ENCODE measurements around the gene SLC22A4.

Gene SLC22A4

DNA sequence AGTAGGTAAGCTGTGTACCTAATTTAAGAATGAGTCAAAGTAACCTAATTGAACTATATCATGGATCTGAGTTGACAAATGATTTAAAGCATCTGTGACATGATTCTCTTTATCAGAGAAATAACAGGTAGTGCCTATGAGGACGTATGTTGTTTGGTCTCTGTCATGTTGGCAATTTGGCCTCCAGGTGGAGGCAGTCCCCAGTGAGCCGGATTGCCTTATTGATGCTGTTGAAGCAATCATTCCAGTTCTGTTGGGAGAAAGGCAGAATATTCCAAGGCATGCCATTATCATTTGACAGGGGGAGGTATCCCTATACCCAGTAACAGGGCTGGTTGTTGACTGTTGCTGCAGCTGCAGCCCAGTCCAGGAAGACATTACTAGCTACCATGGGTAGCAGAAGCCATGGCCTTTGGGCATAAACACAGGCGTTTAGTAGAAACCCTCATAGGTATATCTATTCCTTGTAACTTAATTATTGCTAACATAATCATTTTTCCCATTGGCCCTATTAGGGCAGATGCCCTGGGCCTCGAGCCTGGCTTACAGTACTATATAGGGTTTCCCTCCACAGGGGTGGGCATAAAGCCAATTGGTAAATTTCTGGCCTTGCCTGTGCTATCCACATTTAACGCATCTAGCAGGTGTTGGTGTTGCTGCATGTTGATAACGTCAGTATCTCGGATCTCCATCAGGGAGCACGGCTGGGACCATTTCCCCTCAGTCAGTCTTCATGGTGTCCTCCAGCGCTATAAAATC lies 12.2 kb upstream of the SLC22A4 start:
- H3K36me3 ChIP-seq (ENCODE audit: control insufficient read depth, insufficient read depth, low read length, severe bottlenecking): no peaks in the 10 kb centered on the region
- H3K4me3 ChIP-seq (ENCODE audit: low read length): no peak overlapping the region
- H3K9me3 ChIP-seq (ENCODE audit: control insufficient read depth, low read length): no peaks in the 10 kb centered on the region
- no peaks in the 10 kb centered on the region for H3K4me1 ChIP-seq (ENCODE audit: control insufficient read depth, insufficient read depth, low read length)
- no peak overlapping the region for H3K9ac ChIP-seq (ENCODE audit: low read length)
- peaks cover 2% of the 10 kb centered on the region for H3K27me3 ChIP-seq (replicated peaks; ENCODE audit: control insufficient read depth, insufficient read depth, low read length)
- DNase-seq (ENCODE audit: low read depth): no peak

DNA sequence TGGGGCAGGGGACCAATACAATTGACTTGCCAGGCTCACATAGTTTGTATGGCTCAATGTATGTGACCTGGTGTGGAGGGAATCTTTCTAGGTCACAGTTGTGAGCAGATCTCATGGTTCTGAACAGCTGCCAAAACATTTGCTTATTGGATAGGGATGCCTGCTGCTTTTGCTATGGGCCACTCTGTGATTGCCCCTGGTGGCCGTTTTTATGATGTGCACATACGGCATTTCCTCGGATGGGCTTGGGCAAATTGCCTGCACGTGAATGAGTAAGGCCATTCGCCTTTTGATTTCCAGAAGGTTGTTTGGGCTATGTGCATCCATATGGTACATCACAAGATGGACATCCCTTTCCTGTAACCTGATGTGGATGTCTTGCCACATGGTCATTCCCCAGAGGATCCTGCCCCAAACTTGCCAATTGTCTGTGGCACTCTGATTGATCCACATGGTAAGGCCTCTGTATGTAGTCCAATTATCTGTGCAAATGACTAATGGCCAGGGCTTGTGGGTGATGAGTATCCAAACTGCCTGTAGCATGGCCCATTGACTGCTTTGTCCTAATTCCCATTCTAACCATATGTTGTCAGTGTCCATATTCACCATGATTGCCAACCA lies 10.7 kb upstream of the SLC22A4 start:
- Histone ChIP-seq H3K36me3 (ENCODE audit: control insufficient read depth, insufficient read depth, low read length, severe bottlenecking) (no peaks in the 10 kb centered on the region), H3K27me3 (replicated peaks; ENCODE audit: control insufficient read depth, insufficient read depth, low read length) (peaks cover 2% of the 10 kb centered on the region), H3K4me3 (ENCODE audit: low read length) (no peak overlapping the region), H3K4me1 (ENCODE audit: control insufficient read depth, insufficient read depth, low read length) (no peaks in the 10 kb centered on the region), H3K9me3 (ENCODE audit: control insufficient read depth, low read length) (no peaks in the 10 kb centered on the region), H3K9ac (ENCODE audit: low read length) (no peak overlapping the region)
- DNase-seq (ENCODE audit: low read depth): no peak

DNA sequence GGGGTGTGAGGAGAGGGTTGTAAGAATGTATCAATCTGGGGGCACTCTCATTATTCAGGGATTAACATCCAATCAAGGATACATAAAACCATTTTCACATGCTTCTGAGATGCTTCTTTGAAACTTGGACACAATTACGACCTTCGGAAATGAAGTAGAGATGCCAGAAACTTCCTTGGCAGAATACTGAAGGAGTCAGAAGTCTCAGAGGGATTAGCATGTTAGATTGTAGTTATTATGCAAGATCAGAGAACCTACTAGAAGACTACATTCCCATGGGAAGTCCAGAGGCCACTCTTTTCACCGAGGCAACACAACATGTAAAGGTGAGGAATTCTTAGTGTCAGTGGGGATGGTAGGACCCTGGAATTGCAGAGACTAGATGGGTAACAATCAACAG lies 5.1 kb upstream of the SLC22A4 start:
- Histone ChIP-seq H3K9me3 (ENCODE audit: control insufficient read depth, low read length) (no peaks in the 10 kb centered on the region), H3K4me3 (ENCODE audit: low read length) (no peak overlapping the region), H3K27me3 (replicated peaks; ENCODE audit: control insufficient read depth, insufficient read depth, low read length) (no peaks in the 10 kb centered on the region), H3K9ac (ENCODE audit: low read length) (no peak overlapping the region), H3K36me3 (ENCODE audit: control insufficient read depth, insufficient read depth, low read length, severe bottlenecking) (no peaks in the 10 kb centered on the region), H3K4me1 (ENCODE audit: control insufficient read depth, insufficient read depth, low read length) (peaks cover 16% of the 10 kb centered on the region)
- no peak for DNase-seq (ENCODE audit: low read depth)

DNA sequence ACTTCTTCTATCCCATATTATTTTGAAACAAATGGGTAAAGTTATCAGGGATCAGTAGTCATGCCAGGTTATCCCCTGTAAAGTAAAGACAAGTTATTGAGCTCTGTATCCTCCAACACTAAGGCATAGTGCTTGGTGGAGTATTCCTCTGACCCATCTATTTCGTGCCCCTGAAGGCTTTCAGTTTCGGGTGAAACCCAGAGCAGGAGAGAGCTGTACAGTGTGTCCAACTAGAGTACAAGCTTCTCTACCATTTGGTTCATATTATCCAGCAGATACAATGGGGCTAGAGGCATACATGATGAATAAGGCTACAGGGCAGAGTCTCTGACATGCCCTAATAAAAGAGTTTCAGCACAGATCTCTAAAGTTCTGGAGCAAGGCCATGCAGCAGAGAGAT lies 3.2 kb upstream of the SLC22A4 start:
- Histone ChIP-seq H3K9ac (ENCODE audit: low read length) (no peak overlapping the region), H3K27me3 (replicated peaks; ENCODE audit: control insufficient read depth, insufficient read depth, low read length) (no peaks in the 10 kb centered on the region), H3K4me1 (ENCODE audit: control insufficient read depth, insufficient read depth, low read length) (peaks cover 29% of the 10 kb centered on the region), H3K9me3 (ENCODE audit: control insufficient read depth, low read length) (no peaks in the 10 kb centered on the region), H3K36me3 (ENCODE audit: control insufficient read depth, insufficient read depth, low read length, severe bottlenecking) (no peaks in the 10 kb centered on the region), H3K4me3 (ENCODE audit: low read length) (no peak overlapping the region)
- DNase-seq (ENCODE audit: low read depth): no peak

DNA sequence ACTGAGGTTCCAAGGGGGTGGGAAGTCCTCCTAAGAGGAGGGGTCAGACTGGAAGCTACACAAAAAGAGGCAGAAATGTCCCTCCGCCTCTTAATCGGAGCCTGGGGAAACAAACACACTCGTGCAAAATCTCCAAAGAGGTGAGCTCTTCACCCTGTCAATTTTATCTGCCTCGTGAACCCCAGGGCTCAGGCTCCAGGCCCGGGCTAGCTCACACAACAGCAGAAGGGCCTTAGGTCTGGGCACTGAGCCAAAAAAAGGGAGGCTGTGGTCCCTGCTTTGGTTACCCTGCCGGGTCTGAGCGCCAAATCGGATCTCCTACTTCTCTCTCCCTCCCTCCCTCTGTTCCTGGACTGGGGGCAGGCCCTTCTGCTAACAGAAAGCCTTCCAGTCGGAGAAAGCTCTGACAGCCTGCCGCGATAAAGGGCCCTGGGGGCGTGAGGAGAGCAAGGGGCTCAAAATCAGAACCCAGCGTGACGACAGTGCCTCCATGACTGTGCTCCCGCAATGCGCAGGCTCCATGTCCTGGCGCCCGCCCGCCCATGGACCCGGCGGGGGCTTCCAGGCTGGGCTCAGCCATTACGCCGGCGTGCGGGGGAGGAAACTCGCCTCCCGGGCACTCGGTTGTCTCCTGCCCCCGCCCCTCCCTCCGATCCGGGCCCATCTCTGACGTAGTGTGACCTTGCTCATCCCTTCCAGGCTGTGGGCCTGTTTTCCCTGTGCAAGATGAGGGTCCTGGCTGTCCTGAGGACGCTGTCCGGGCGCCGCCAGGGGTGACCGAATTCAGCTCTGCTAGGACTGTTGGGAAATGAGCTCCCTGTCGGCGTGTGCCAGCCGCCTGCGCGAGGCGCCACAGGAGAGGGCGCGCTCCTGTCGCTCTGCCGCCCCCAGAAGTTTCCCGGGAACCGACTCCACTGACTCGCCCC lies 865 bp upstream of the SLC22A4 start:
- Histone ChIP-seq H3K4me3 (ENCODE audit: low read length) (peak overlapping the region; percentile 87), H3K27me3 (replicated peaks; ENCODE audit: control insufficient read depth, insufficient read depth, low read length) (no peaks in the 10 kb centered on the region), H3K36me3 (ENCODE audit: control insufficient read depth, insufficient read depth, low read length, severe bottlenecking) (no peaks in the 10 kb centered on the region), H3K9me3 (ENCODE audit: control insufficient read depth, low read length) (no peaks in the 10 kb centered on the region), H3K9ac (ENCODE audit: low read length) (peak overlapping the region; percentile 89), H3K4me1 (ENCODE audit: control insufficient read depth, insufficient read depth, low read length) (peaks cover 34% of the 10 kb centered on the region)
- DNase-seq (ENCODE audit: low read depth): peak; percentile 88

DNA sequence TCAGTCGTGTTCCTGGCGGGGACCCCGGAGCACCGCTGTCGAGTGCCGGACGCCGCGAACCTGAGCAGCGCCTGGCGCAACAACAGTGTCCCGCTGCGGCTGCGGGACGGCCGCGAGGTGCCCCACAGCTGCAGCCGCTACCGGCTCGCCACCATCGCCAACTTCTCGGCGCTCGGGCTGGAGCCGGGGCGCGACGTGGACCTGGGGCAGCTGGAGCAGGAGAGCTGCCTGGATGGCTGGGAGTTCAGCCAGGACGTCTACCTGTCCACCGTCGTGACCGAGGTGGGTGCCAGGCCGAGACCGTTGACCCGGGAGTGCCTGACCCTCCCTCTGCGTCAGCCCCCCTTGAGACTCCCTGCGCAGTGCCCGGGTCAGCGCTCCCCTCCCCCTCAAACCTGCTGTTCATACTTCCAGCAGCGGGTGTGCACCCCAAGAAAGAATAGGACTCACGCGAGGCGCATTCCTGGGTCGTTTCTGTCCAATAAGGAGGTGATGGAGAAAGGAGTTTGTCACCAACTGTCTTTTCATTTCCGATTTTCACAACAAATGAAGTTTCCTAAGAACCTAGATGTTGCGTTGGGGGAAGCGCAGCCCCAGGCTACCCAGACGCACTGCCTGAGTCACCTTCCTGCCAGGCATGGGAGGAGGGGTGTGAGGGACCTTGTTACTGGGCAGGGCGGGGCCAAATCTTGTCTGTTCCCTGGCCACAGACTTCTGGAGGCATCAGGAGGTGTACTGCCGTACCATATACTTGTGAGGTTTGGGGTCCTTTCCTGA lies 722 bp downstream of the SLC22A4 start:
- no peaks in the 10 kb centered on the region for H3K36me3 ChIP-seq (ENCODE audit: control insufficient read depth, insufficient read depth, low read length, severe bottlenecking)
- peaks cover 32% of the 10 kb centered on the region for H3K4me1 ChIP-seq (ENCODE audit: control insufficient read depth, insufficient read depth, low read length)
- peak overlapping the region; percentile 87 for H3K4me3 ChIP-seq (ENCODE audit: low read length)
- no peaks in the 10 kb centered on the region for H3K9me3 ChIP-seq (ENCODE audit: control insufficient read depth, low read length)
- H3K9ac ChIP-seq (ENCODE audit: low read length): peak overlapping the region; percentile 89
- DNase-seq (ENCODE audit: low read depth): peak; percentile 78
- H3K27me3 ChIP-seq (replicated peaks; ENCODE audit: control insufficient read depth, insufficient read depth, low read length): no peaks in the 10 kb centered on the region

DNA sequence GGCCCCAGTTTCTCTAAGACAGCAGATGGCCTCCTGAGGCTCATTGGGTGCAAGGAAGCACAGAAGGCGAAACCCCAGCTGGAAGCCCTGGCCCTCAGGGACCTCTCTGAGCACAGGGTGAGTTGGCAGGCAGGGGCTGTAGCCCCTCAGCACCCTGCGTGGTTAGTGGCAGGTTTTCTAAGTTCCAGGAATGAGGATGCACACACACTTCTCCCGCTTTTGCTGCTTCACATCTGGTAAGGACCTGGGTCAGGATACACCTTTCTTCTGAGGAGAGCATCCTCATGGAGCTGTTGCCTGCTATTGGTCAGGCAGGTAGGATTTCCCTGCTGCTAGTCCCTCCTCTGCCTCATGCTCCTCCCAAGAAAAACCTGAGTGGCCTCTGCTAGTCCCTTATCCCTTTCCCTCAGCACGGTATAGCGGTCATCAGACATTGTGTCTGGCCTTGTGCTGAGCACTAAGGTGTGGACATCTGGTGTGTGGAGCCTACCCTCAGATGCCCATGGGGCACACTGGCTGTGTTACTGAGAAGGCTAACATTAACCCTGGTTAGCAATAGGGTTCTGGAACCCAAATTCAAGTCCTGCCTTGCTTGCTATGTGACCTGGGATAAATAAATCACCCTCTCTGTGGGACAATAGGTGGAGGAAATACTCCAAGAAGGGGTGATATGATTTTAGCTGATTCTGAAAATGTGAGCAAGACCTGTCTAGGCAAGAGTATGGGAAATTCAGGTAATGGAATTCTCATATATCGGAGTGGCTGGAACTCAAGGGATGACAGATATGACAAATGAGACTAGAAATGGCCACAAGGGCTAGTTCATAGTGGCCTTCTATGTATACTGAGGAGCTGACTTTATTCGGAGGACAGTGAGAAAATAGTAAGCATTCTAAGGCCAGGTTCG lies 1.6 kb downstream of the SLC22A4 start:
- peak overlapping the region; percentile 87 for H3K4me3 ChIP-seq (ENCODE audit: low read length)
- no peaks in the 10 kb centered on the region for H3K36me3 ChIP-seq (ENCODE audit: control insufficient read depth, insufficient read depth, low read length, severe bottlenecking)
- no peaks in the 10 kb centered on the region for H3K9me3 ChIP-seq (ENCODE audit: control insufficient read depth, low read length)
- H3K9ac ChIP-seq (ENCODE audit: low read length): peak overlapping the region; percentile 28
- no peaks in the 10 kb centered on the region for H3K27me3 ChIP-seq (replicated peaks; ENCODE audit: control insufficient read depth, insufficient read depth, low read length)
- DNase-seq (ENCODE audit: low read depth): no peak
- peaks cover 33% of the 10 kb centered on the region for H3K4me1 ChIP-seq (ENCODE audit: control insufficient read depth, insufficient read depth, low read length)

DNA sequence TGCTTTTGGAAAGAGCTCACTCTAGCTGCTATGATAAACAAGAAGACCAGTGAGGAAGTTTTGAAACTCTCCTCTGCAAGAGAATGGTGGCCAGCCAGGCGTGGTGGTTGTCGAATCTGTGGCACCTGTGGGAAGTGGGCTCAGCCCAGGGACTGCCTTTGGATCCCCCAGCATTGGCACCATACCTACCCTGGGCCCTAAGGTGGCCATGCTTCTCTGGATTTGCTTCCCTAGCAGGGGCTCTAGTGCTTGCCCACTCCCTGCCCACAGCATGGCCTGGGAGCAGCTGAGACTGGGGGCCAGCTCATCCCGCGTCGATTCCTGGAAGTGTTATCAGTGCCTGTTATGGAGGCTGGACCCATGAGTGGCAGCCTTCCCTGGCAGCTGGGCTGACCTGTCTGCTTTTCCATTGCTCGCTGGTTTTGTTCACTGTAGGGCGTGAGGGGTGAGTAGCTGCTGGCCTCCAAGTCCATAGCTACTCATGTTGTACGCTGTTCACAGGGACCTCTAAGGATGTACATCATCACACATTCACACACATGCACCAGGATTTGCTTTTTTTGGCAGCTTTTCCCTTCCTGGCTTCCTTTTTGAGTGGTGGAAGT lies 2.3 kb downstream of the SLC22A4 start:
- no peaks in the 10 kb centered on the region for H3K27me3 ChIP-seq (replicated peaks; ENCODE audit: control insufficient read depth, insufficient read depth, low read length)

DNA sequence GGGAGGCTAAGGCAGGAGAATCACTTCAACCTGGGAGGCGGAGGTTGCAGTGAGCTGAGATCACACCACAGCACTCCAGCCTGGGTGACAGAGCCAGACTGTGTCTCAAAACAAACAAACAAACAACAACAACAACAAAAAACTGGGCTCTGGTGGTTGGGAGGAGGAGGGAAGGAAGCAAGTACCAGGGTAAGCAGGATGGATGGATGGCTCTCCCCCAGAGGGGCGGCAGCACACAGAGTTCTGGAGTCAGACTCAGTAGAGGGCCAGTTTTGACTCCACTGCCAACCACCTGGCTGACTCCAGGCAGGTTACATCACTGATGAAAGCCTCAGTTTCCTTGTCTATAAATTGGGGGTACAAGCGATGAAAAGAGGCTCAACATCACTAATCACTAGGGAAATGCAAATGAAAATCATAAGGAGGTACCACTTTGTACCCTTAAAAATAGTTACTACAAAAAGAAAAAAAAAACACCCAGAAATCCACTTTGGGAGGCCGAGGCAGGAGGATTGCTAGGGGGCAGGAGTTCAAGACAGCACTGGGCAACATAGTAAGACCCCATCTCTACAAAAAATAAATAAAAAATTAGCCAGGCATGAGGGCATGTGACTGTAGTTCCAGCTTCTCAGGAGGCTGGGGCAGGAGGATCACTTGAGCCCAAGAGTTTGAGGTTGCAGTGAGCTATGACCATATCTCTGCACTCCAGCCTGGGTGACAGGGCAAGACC lies 3.2 kb downstream of the SLC22A4 start:
- DNase-seq (ENCODE audit: low read depth): no peak
- Histone ChIP-seq H3K4me3 (ENCODE audit: low read length) (no peak overlapping the region), H3K9ac (ENCODE audit: low read length) (no peak overlapping the region), H3K4me1 (ENCODE audit: control insufficient read depth, insufficient read depth, low read length) (peaks cover 33% of the 10 kb centered on the region), H3K9me3 (ENCODE audit: control insufficient read depth, low read length) (no peaks in the 10 kb centered on the region), H3K27me3 (replicated peaks; ENCODE audit: control insufficient read depth, insufficient read depth, low read length) (no peaks in the 10 kb centered on the region), H3K36me3 (ENCODE audit: control insufficient read depth, insufficient read depth, low read length, severe bottlenecking) (no peaks in the 10 kb centered on the region)

More for the DNA sequence above, 2.3 kb downstream of the SLC22A4 start:
- H3K9ac ChIP-seq (ENCODE audit: low read length): no peak overlapping the region
- no peak for DNase-seq (ENCODE audit: low read depth)
- no peak overlapping the region for H3K4me3 ChIP-seq (ENCODE audit: low read length)
- no peaks in the 10 kb centered on the region for H3K36me3 ChIP-seq (ENCODE audit: control insufficient read depth, insufficient read depth, low read length, severe bottlenecking)
- peaks cover 33% of the 10 kb centered on the region for H3K4me1 ChIP-seq (ENCODE audit: control insufficient read depth, insufficient read depth, low read length)
- no peaks in the 10 kb centered on the region for H3K9me3 ChIP-seq (ENCODE audit: control insufficient read depth, low read length)

Measured in adipocyte (in vitro differentiated cells).